HL-60 (cell line): ENCODE measurements around the gene EGFR.

ENCODE experiments used
- DNase-seq, 2 experiments: peaks; one replicate each; pipeline ENCODE4 v3.0.0-alpha.2; 2010 to 2020; ENCODE audit warnings: low read depth in 1 of 2, low spot score in 1 of 2
- H3K27ac ChIP-seq: fragments of 250-450 bp; sonication (Bioruptor Pico); replicated peaks from 2 replicates; pipeline ENCODE4 v1.5.1; 2020; ENCODE audit warnings: mild to moderate bottlenecking, moderate library complexity
- H3K27me3 ChIP-seq: fragments of 250-450 bp; sonication (Bioruptor Pico); 2 replicates; pipeline ENCODE4 v1.5.1; 2021; ENCODE audit warnings: mild to moderate bottlenecking, moderate library complexity; ENCODE audit not compliant: insufficient read depth, poor library complexity, severe bottlenecking
- H3K4me3 ChIP-seq: replicated peaks from 2 replicates; pipeline ENCODE4 v1.5.1; 2011; ENCODE audit warnings: mild to moderate bottlenecking, control low read depth, low read length; ENCODE audit not compliant: insufficient read depth
- CTCF ChIP-seq: IDR thresholded peaks from one replicate; pipeline ENCODE4 v1.5.1; 2011; ENCODE audit warnings: low read length, control low read depth, inconsistent platforms; ENCODE audit not compliant: insufficient read depth
- GABPA ChIP-seq: IDR thresholded peaks from 2 replicates; pipeline ENCODE4 v1.6.1; 2012; ENCODE audit warnings: low read depth
- POLR2AphosphoS5 ChIP-seq: IDR thresholded peaks from 2 replicates; pipeline ENCODE4 v1.6.1; 2012; ENCODE audit warnings: low read depth
- REST ChIP-seq: IDR thresholded peaks from 2 replicates; pipeline ENCODE4 v1.6.1; 2012; ENCODE audit warnings: low read depth; ENCODE audit not compliant: insufficient replicate concordance
- SPI1 ChIP-seq: IDR thresholded peaks from 2 replicates; pipeline ENCODE4 v1.6.1; 2012; ENCODE audit warnings: low read depth, mild to moderate bottlenecking, borderline replicate concordance
- long read RNA-seq: library from polyadenylated mRNA; unstranded; transcript quantifications from one replicate; pipeline ENCODE4 v2.0.0, GENCODE V29; 2020

EGFR gene
- long read RNA-seq, result 0 reads

- DNase-seq, result no peak
- no peak within 1 kb of the TSS for H3K4me3 ChIP-seq
- no peak for TF ChIP-seq SPI1
- no peak for TF ChIP-seq POLR2AphosphoS5
- no peak for TF ChIP-seq CTCF
- TF ChIP-seq REST, result no peak
- TF ChIP-seq GABPA, result no peak
- peaks cover 42% of the 10 kb centered on the region for H3K27me3 ChIP-seq
- H3K27ac ChIP-seq, result no peak within 1 kb of the TSS
Measured at GRCh38 chr7:55018361-55019190, at the start of gene EGFR. EGFR (plus strand) TSS chr7:55019017; CDS start chr7:55019278, 261 bp downstream.

GRCh38 chr7:54969208-54969967 is 49.4 kb upstream of the EGFR start:
- H3K4me3 ChIP-seq, result no peak overlapping the region
- no peak for DNase-seq
- H3K27me3 ChIP-seq, result no peaks in the 10 kb centered on the region
- TF ChIP-seq SPI1 (no peak), REST (no peak), CTCF (no peak), POLR2AphosphoS5 (no peak), GABPA (no peak)
- H3K27ac ChIP-seq, result no peak overlapping the region

- Histone ChIP-seq H3K27ac (no peak overlapping the region), H3K27me3 (no peaks in the 10 kb centered on the region), H3K4me3 (no peak overlapping the region)
- TF ChIP-seq GABPA, result no peak
- TF ChIP-seq CTCF, result no peak
- TF ChIP-seq REST, result no peak
- TF ChIP-seq POLR2AphosphoS5, result no peak
- TF ChIP-seq SPI1, result no peak
- no peak for DNase-seq
Measured at GRCh38 chr7:54972733-54973294, 46.0 kb upstream of the EGFR start.
